ENCODE data around the gene SLC44A1. TPM values are rescaled to one million over a fixed set of nuclear protein-coding genes. Genes with fewer than 3 reads are reported as not detected.

Gene SLC44A1
- 31.3 and 60.5 TPM in 2 replicates for total RNA-seq

DNA sequence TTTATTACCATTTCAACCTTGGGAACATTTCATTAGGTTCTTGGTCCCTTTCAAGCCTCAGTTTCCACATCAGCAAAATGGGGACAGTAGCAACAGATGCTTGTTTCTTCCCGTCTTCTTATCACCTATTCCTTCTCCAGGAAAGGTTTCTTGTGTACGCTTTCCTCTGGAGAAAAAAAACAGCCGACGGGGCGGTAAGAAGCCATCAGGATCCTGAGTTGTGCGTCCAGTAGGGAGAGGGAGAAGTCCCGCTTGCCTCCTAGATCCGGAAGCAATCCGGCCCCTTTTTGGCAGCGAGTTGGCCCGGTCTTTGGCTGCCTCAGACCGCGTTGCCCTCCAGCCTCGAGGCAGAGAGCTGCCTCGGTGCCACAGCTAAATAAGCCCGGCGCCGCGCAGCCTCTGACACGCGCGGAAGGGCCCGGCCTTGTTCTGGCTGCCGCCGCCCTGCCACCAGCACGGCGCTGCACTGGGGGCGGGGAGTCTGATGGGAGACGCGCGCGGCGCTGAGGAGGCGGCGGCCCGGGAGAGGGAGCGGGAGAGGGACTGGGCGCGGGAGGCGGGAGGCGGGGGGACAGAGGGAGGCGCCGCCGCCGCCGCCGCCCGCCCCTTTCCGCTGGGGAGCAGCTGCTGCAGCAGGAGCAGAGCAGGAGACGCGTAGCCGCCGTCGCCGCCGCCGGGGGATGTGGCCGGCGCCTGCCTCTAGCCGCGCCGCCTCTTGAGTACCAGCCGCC is at the start of gene SLC44A1:
Gene SLC44A1, plus strand, starts transcription at position 649 of the 731 bp plus-strand sequence. CDS start 218 bp downstream, outside the sequence.

GRCh38 chr9:105447814-105448812 is 203.7 kb downstream of the SLC44A1 start, which contains the start of gene FSD1L:
FSD1L (plus strand) TSS chr9:105448034; CDS start chr9:105448221, 187 bp downstream.

Other genes with a start within 250 kb of the SLC44A1 start
- 3.0 and 4.1 TPM in 2 replicates for gene FSD1L, start 203.4 kb downstream of the SLC44A1 start, total RNA-seq